K562 (cell line): ENCODE data around the gene VAPB. TPM values are rescaled to one million over a fixed set of nuclear protein-coding genes. Genes with fewer than 3 reads are reported as not detected.

Experiments used
- ATAC-seq: fragments of 200-7000 bp; cut with Tn5 transposase; 3 replicates; pipeline ENCODE4 v1.9.1; 2020; ENCODE audit warnings: moderate library complexity
- BruUV-seq: library from RNA; stranded (reverse); fragments of 400-500 nt; replicated peaks from 2 replicates; lab custom pipeline; 2021; lab: Mats Ljungman, UMichigan
- CTCF ChIA-PET: fragments of 300-600 bp; formaldehyde crosslinking; extraction: SDS; loops from one replicate; lab custom pipeline; 2021; ENCODE audit warnings: low intra/inter-chr PET ratio; lab: Yijun Ruan, JAX
- POLR2A ChIA-PET: fragments of 300-600, 350-650 bp; sonication (Branson Sonifier 250); formaldehyde crosslinking; extraction: SDS; loops from one replicate; lab custom pipeline; 2021; ENCODE audit warnings: antibody characterized with exemption, inconsistent platforms; lab: Yijun Ruan, JAX
- DNase-seq, 4 experiments: peaks; one replicate each; pipeline versions ENCODE4 v3.0.0 to v3.0.0-alpha.2; 2011 to 2018; ENCODE audit warnings: low spot score in 3 of 4, mixed read lengths in 3 of 4; ENCODE audit errors: extremely low read depth in 1 of 4
- FAIRE-seq: peaks from 2 replicates; lab custom pipeline; 2011; peaks lifted over from hg19 to GRCh38; lab: Jason Lieb, UNC
- H2AFZ ChIP-seq: 2 replicates; pipeline ENCODE4 v1.6.0; 2011; ENCODE audit warnings: low read depth, low read length, control low read depth, inconsistent platforms
- H3K27ac ChIP-seq: fragments of 200-600 bp; 3 replicates; pipeline ENCODE4 v1.8.0; 2011; ENCODE audit warnings: low read depth, mild to moderate bottlenecking, control low read depth, inconsistent platforms, low read length, moderate library complexity, mixed read lengths; ENCODE audit errors: extremely low read depth
- H3K27me3 ChIP-seq, 2 experiments: fragments of 300-600 bp in 1 of 2; 2 replicates in 1 of 2; 3 replicates in 1 of 2; pipeline versions ENCODE4 v1.6.0 to v1.8.0; 2011; ENCODE audit warnings: inconsistent platforms in 2 of 2, low read length in 2 of 2, mild to moderate bottlenecking in 1 of 2, mixed read lengths in 1 of 2, moderate library complexity in 1 of 2; ENCODE audit not compliant: control insufficient read depth in 2 of 2, insufficient read depth in 2 of 2
- H3K36me3 ChIP-seq: fragments of 300-600 bp; 3 replicates; pipeline ENCODE4 v1.8.0; 2011; ENCODE audit warnings: mild to moderate bottlenecking, low read length, inconsistent platforms; ENCODE audit not compliant: control insufficient read depth, insufficient read depth
- H3K4me1 ChIP-seq, 2 experiments: fragments of 200-600 bp in 1 of 2; replicated peaks in 1 of 2; 2 replicates in 1 of 2; 3 replicates in 1 of 2; pipeline versions ENCODE4 v1.5.1 to v1.8.0; 2011; ENCODE audit warnings: inconsistent platforms in 2 of 2, low read length in 2 of 2, mild to moderate bottlenecking in 1 of 2, mixed read lengths in 1 of 2, moderate library complexity in 1 of 2; ENCODE audit not compliant: control insufficient read depth in 2 of 2, insufficient read depth in 2 of 2
- H3K4me2 ChIP-seq: 2 replicates; pipeline ENCODE4 v1.6.1; 2011; ENCODE audit warnings: low read length, control low read depth, inconsistent platforms, mixed read lengths; ENCODE audit not compliant: insufficient read depth
- H3K4me3 ChIP-seq: fragments of 200-600 bp; sonication (generic), shearing (Covaris generic); 2 replicates; pipeline ENCODE4 v1.5.1; 2016; ENCODE audit warnings: control low read depth, inconsistent platforms
- H3K79me2 ChIP-seq: fragments of 200-600 bp; 3 replicates; pipeline ENCODE4 v1.8.0; 2011; ENCODE audit warnings: low read length, inconsistent platforms; ENCODE audit not compliant: control insufficient read depth, insufficient read depth
- H3K9ac ChIP-seq, 2 experiments: 2 replicates each; pipeline versions ENCODE4 v1.6.0 to v1.6.1; 2011; ENCODE audit warnings: low read depth in 2 of 2, low read length in 2 of 2, control low read depth in 1 of 2, inconsistent platforms in 1 of 2, mild to moderate bottlenecking in 1 of 2, mixed read lengths in 1 of 2; ENCODE audit not compliant: insufficient read depth in 1 of 2
- H3K9me1 ChIP-seq: one replicate; pipeline ENCODE4 v1.6.0; 2011; ENCODE audit warnings: inconsistent platforms, mild to moderate bottlenecking, low read length, moderate library complexity; ENCODE audit not compliant: control insufficient read depth, insufficient read depth
- H3K9me3 ChIP-seq: replicated peaks from 2 replicates; pipeline ENCODE4 v1.5.1; 2011; ENCODE audit warnings: low read depth, low read length, inconsistent platforms; ENCODE audit not compliant: control insufficient read depth, insufficient read depth
- H4K20me1 ChIP-seq: replicated peaks from 2 replicates; pipeline ENCODE4 v1.6.1; 2011; ENCODE audit warnings: low read length, inconsistent platforms, mixed read lengths; ENCODE audit not compliant: control insufficient read depth, insufficient read depth
- ARNT ChIP-seq, 2 experiments: fragments of 450-650 bp; IDR thresholded peaks; 2 replicates each; pipeline ENCODE4 v1.6.1; 2016; ENCODE audit warnings: mild to moderate bottlenecking in 1 of 2
- CC2D1A ChIP-seq: fragments of 450-650 bp; IDR thresholded peaks from 2 replicates; pipeline ENCODE4 v1.6.1; 2017; ENCODE audit warnings: mild to moderate bottlenecking
- GTF2A2 ChIP-seq: IDR thresholded peaks from 2 replicates; pipeline ENCODE4 v1.6.1; 2016; ENCODE audit warnings: mild to moderate bottlenecking, missing genetic modification characterization, missing compliant biosample characterization
- HNRNPLL ChIP-seq: fragments of 200-400 bp; formaldehyde crosslinking; IDR thresholded peaks from 2 replicates; pipeline ENCODE4 v1.6.1; 2017; ENCODE audit warnings: low read length, low read depth, mild to moderate bottlenecking; ENCODE audit not compliant: poor library complexity, severe bottlenecking
- MED1 ChIP-seq: sonication (generic); formaldehyde crosslinking; IDR thresholded peaks from 2 replicates; pipeline ENCODE4 v1.8.1; 2023; ENCODE audit warnings: missing genetic modification reagents, borderline replicate concordance
- REST ChIP-seq, 2 experiments: fragments of 450-650 bp; formaldehyde crosslinking in 1 of 2; IDR thresholded peaks; 2 replicates each; pipeline versions ENCODE4 v1.4.0 to v1.6.1; 2014 to 2020; ENCODE audit warnings: mild to moderate bottlenecking in 2 of 2, borderline replicate concordance in 1 of 2, low read depth in 1 of 2
- TBP ChIP-seq: optimal IDR thresholded peaks from 2 replicates; pipeline ENCODE3; 2011; ENCODE audit warnings: low read depth, low read length, improper control_type of control experiment
- ZNF316 ChIP-seq: fragments of 450-650 bp; IDR thresholded peaks from 2 replicates; pipeline ENCODE4 v1.6.1; 2016
- WGBS: fragments of 100-300 bp; shearing (Covaris generic); methylation state at CpG from one replicate; pipeline ENCODE4 v1.1.6; 2016; ENCODE audit warnings: low coverage, mixed read lengths; ENCODE audit not compliant: insufficient coverage; ENCODE audit errors: missing lambda C conversion rate; 5-methylcytosine and 5-hydroxymethylcytosine counted together
- in situ Hi-C: fragments of 300-500 bp; cut with MboI; formaldehyde crosslinking; loops from 4 replicates; pipeline ENCODE4 v1.15.0; 2018; ENCODE audit warnings: inconsistent platforms, mixed read lengths
- intact Hi-C: fragments of 100-400 bp; cut with micrococcal nuclease; formaldehyde crosslinking; loops from 2 replicates; pipeline ENCODE4 v1.14.2; 2022
- polyA plus RNA-seq, 8 experiments: library from polyadenylated mRNA; depleted of rRNA in 4 of 8; stranded (reverse) in 5 of 8; unstranded in 3 of 8; fragments of >200 nt; fragmentation: Nextera tagmentation in 2 of 8; fragmentation: Illumina TruSeq in 1 of 8; extraction: Ambion mirVana in 2 of 8; extraction: Trizol in 1 of 8; gene quantifications; 2 replicates each; pipeline versions ENCODE4 v1.2.1 to v1.2.3, GENCODE V29; 2011 to 2014; ENCODE audit warnings: inconsistent platforms in 1 of 8, missing spikeins in 1 of 8
- total RNA-seq, 7 experiments: library from RNA; depleted of rRNA in 6 of 7; stranded (reverse); fragments of >200 nt in 6 of 7; fragmentation: Illumina TruSeq in 2 of 7; extraction: Trizol in 2 of 7; gene quantifications; 2 replicates each; pipeline versions ENCODE4 v1.2.1 to v1.2.3, GENCODE V29; 2011 to 2021; ENCODE audit warnings: low replicate concordance in 1 of 7
- TF ChIP-seq, protein P1 (sequence below): fragments of 450-650 bp; formaldehyde crosslinking; IDR thresholded peaks from 2 replicates; pipeline ENCODE4 v1.4.0; 2020; ENCODE audit warnings: mild to moderate bottlenecking, moderate library complexity
- TF ChIP-seq, protein P2 (sequence below): sonication (generic); formaldehyde crosslinking; IDR thresholded peaks from 2 replicates; pipeline ENCODE4 v1.8.0; 2022; ENCODE audit warnings: missing genetic modification reagents, mild to moderate bottlenecking, moderate library complexity, borderline replicate concordance

The VAPB gene
- total and polyA plus RNA-seq, 9 of the 15 experiments (the other 6 are each of a cell fraction or from before 2014, with no cell fraction given), result 3.4 to 51.0 (median 27.9) TPM

GRCh38 chr20:58481481-58482021 lies 92.5 kb downstream of the VAPB start:
- in situ Hi-C loops, result loop anchor here (10.0 kb wide), 1 partner anchor 373 kb away; the partner anchor contains the start of genes GNAS and GNAS-AS1
- H3K36me3 ChIP-seq, result no peaks in the 10 kb centered on the region
- CTCF ChIA-PET, result interaction anchor here (1.3 to 1.4 kb wide), 2 partner anchors 357 to 371 kb away, joined by 4 to 8 read pairs; partner anchors contain the start of gene GNAS
- no peak overlapping the region for H3K4me3 ChIP-seq
- FAIRE-seq, result peak; percentile 76
- 0 out of 4 replicates have a peak overlapping the region, but pooled peaks of 1 of the 2 experiments have one; percentile 70 for H3K9ac ChIP-seq
- intact Hi-C loops, result loop anchor here (2.0 kb wide), 2 partner anchors 169 to 357 kb away; partner anchors contain the start of gene STX16
- no peaks in the 10 kb centered on the region for H3K79me2 ChIP-seq
- H3K4me1 ChIP-seq, result peaks cover 3 to 4% of the 10 kb centered on the region in 2 experiments; a peak in 3 of 5 replicates
- H3K9me1 ChIP-seq, result no peaks in the 10 kb centered on the region
- H4K20me1 ChIP-seq, result no peaks in the 10 kb centered on the region
- peak; percentile 97 for ATAC-seq
- H3K9me3 ChIP-seq, result peaks cover 8% of the 10 kb centered on the region; the same call in 1 of the 2 replicates
- H3K27ac ChIP-seq, result no peak overlapping the region
- WGBS, result 7% methylated on average over 15 of the region's 18 CpGs
- peak overlapping the region; percentile 86 for H2AFZ ChIP-seq
- peak; percentile 74 to 86 (median 83) for DNase-seq
- POLR2A ChIA-PET, result interaction anchor here (0.6 to 1.3 kb wide), 3 partner anchors 166 to 358 kb away, joined by 3 to 4 read pairs (median 3); no protein-coding TSS in a partner anchor
- 0 out of 2 replicates have a peak overlapping the region, but pooled peaks have one; percentile 35 for H3K4me2 ChIP-seq
- H3K27me3 ChIP-seq, result peaks cover 8 to 24% of the 10 kb centered on the region in 2 experiments; a peak in 4 of 5 replicates
- no TSS peak for BruUV-seq
- peak; percentile 59; the same call in 1 of the 2 replicates for TF ChIP-seq CC2D1A
- TF ChIP-seq, protein P1, sequence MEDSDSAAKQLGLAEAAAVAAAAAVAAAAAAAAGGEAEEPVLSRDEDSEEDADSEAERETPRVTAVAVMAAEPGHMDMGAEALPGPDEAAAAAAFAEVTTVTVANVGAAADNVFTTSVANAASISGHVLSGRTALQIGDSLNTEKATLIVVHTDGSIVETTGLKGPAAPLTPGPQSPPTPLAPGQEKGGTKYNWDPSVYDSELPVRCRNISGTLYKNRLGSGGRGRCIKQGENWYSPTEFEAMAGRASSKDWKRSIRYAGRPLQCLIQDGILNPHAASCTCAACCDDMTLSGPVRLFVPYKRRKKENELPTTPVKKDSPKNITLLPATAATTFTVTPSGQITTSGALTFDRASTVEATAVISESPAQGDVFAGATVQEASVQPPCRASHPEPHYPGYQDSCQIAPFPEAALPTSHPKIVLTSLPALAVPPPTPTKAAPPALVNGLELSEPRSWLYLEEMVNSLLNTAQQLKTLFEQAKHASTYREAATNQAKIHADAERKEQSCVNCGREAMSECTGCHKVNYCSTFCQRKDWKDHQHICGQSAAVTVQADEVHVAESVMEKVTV (CRISPR knock-in tag), result peak; percentile 46
- no peak for TF ChIP-seq ARNT (IDR thresholded peaks at IDR 0.05)
- TF ChIP-seq TBP, result no peak
- no peak for TF ChIP-seq MED1 (CRISPR knock-in tag)
- no peak for TF ChIP-seq GTF2A2
- TF ChIP-seq ZNF316, result no peak
- TF ChIP-seq, protein P2, sequence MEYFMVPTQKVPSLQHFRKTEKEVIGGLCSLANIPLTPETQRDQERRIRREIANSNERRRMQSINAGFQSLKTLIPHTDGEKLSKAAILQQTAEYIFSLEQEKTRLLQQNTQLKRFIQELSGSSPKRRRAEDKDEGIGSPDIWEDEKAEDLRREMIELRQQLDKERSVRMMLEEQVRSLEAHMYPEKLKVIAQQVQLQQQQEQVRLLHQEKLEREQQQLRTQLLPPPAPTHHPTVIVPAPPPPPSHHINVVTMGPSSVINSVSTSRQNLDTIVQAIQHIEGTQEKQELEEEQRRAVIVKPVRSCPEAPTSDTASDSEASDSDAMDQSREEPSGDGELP (CRISPR knock-in tag), result peak; percentile 23; the same call in 1 of the 2 replicates
- no peak for TF ChIP-seq HNRNPLL
- peak; percentile 88 for TF ChIP-seq REST (IDR thresholded peaks at IDR 0.05; ENCODE audit: borderline replicate concordance)
- TF ChIP-seq REST (CRISPR knock-in tag; IDR thresholded peaks at IDR 0.05; ENCODE audit: low read depth), result no peak
